GM12873 (cell line): ENCODE measurements around the gene UACA.

Source experiments
- CTCF ChIP-seq: IDR thresholded peaks from 2 replicates; pipeline ENCODE4 v1.5.1; 2012; ENCODE audit warnings: low read depth, mild to moderate bottlenecking, moderate library complexity, low read length, control low read depth; ENCODE audit not compliant: insufficient read depth; ENCODE audit errors: missing control alignments

UACA gene

DNA sequence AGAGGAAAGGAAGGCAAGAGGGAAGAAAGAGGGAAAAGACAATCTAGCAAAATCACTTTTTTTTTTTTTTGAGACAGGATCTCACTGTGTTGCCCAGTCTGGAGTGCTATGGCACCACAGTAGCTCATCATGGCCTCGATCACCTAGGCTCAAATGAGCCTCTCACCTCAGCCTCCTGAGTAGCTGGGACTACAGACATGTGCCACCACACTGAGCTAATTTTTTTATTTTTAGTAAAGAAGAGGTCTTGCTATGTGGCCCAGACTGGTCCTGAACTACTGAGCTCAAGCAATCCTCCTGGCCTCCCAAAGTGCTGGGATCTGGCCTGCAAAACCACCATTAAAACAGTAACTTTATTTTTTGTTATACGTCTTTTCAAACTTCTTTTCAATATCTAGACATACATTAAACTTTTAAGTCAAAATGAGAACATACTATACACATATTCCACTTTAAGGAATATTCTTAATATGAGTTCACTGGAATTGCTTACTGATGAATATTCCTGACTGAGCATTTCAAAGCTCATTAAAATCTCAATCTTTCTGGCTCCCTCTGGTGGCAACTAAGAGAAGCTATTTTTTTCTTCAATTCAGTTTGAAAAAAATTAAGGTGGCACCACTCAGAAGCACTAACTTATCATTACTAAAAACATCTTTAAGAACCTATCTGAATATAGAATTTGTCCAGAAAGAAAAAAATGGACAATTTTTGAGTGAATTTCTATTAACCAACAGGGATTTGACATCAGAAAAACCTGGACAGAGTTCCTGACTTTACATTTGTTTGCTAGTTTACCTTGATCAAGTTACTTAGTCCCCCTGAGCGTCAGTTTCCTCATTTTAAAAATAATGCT is 40.9 kb downstream of the UACA start:
- TF ChIP-seq CTCF = peak; percentile 50

- no peak for TF ChIP-seq CTCF
Measured at GRCh38 chr15:70720228-70721016, 42.9 kb downstream of the UACA start.

- TF ChIP-seq CTCF = no peak
Measured at GRCh38 chr15:70717237-70717793, 46.0 kb downstream of the UACA start.

- TF ChIP-seq CTCF = no peak
Measured at GRCh38 chr15:70715840-70716485, 47.4 kb downstream of the UACA start.

DNA sequence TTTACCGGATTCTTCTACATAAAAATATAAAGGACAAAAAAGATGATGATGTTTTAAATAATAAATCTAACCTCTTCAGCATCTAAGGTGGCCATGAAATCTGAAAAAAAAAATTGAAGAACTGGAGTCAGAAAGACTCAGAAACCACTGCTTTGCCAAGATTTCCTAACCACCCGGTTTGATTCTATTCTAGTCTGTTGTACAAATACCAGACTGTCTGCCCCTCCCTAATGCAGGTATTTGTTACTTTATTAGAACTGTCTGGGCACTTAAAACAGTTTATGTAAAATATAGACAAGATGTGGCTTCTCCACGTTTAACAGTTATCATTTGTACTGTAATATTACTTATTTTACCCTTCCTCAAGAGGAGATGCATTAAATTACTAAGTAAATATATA is 48.8 kb downstream of the UACA start:
- no peak for TF ChIP-seq CTCF

- no peak for TF ChIP-seq CTCF
Measured at GRCh38 chr15:70714015-70714414, 49.3 kb downstream of the UACA start.
